GM18498 (cell line): ENCODE data around the gene LMF1.

Experiments used
- ATAC-seq: cut with Tn5 transposase; IDR thresholded peaks from one replicate; pipeline ENCODE4 v1.9.1; 2021; ENCODE audit warnings: mild to moderate bottlenecking, moderate library complexity; ENCODE audit not compliant: unreplicated experiment

Gene LMF1

GRCh38 chr16:916035-916799 is 54.6 kb downstream of the LMF1 start:
- no peak for ATAC-seq

GRCh38 chr16:915546-915945 is 55.2 kb downstream of the LMF1 start:
- no peak for ATAC-seq

DNA sequence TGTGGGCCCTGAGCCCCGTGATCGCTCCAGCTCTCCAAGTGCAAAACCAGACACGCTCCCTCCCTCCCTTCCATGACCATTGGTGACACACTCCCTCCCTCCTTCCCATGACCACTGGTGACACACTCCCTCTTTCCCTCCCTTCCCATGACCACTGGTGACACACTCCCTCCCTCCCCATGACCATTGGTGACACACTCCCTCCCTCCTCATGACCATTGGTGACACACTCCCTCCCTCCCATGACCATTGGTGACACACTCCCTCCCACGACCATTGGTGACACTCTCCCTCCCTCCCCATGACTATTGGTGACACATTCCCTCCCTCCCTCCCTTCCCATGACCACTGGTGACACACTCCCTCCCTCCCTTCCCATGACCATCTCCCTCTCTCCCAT is 56.3 kb downstream of the LMF1 start:
- no peak for ATAC-seq

- no peak for ATAC-seq
Observed at GRCh38 chr16:913817-914439, 56.9 kb downstream of the LMF1 start.

DNA sequence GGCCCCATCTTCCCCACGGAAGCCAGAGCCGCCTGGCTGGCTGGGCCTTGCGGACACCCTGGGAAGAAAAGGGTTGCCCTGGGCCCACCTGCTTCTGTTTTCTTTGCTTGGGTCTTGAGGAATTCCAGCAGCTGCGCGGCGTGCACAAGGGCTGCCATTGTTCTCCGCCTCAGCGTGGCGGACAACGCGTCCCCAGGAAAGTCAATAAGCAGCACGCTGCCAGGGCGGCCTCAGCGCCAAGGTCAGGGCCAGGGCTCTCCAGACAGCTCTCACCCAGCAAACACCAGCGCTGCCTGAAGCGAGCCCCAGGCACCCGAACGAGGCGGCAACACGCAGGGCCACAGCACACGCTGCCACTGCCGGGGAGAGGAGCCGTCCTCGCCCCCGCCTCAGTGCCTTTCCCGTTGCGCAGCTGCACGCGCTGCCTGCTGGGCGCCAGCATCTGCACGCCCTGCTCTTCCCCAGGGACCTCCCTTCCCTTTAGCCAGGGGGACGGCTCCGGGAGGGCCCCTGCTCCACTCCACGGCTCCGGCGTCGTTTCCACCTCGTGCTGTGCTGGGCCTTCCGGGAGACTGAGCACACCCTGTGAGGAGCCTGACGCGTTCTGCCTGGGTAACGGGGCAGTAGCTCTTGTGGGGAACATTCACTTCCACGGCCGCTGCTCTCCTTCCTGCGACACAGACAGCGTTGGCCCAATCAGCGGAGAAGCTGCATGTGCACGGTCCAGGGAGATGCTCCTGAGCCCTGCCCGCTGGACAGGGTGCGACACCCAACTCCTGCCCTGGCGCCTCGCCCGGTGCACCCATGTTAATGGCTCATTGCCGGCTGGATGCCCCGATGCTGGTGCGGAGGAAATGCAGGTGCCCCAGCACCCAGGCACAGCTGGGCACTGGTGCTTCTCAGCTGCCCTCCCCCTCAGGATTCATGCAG is 57.8 kb downstream of the LMF1 start:
- no peak for ATAC-seq

DNA sequence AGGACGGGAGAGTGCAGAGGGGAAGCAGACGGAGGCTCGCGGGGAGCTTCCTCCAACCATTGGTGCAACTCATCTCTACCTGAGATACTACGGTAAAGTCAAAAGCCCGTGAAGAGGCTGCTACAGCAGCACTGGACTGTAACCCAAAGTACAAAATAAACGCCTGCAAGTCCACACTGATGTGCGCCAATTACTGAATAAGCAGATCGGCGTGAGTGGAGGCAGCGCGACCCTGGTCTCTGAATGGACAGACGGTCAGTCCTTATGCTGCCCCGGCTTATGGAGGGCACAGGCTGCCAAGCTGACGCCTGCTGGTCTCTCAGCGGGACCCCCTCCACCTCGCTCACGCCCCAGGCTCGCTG is 58.5 kb downstream of the LMF1 start:
- no peak for ATAC-seq

DNA sequence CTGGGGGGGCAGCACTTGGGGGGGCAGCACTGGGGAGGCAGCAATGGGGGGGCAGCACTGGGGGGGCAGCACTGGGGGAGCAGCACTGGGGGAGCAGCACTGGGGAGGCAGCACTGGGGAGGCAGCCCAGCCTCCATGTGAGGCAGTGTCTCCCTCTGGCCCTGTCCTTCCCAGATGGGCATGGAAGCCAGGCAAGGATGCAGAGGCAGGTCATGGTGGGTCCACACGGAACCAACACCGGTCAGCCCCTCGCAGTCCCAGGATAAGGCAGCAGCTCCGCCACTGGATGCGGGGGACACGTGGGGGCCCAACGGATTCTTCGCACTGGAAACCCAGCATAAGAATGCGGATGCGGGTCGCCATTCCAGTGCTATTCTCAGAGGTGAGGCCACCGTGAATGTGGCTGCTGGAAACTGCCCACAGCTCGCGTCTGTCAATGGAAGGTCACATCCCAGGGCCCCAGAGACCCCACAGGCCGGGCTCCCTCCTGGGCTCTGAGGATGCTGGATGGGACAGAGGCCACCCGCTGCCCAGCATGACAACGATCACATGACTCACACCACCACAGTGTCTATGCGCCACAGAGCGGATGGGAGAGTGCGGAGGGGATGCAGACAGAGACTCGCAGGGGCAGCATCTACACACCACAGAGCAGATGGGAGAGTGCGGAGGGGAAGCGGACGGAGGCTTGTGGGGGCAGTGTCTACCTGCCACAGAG is 59.0 kb downstream of the LMF1 start:
- no peak for ATAC-seq

DNA sequence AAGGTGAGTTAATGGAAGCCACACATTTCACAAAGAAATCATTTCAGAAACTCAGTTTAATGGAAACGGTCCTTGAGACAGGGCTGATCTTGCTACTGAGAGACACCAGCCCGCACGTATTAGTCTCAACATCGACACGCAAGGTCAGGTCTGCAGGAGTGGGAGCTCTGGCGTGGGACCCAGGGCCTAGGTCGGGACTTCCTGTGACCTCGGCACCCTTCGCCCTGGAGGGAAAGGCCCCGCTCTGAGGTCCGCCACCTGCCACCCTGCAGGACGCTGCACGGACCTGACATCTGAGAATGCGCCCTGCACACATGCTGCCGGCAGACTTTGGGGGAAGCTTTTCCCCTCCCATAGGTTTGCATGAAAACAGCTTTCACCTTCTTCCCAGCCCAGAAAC is 59.7 kb downstream of the LMF1 start:
- no peak for ATAC-seq

GRCh38 chr16:910181-910580 is 60.6 kb downstream of the LMF1 start:
- no peak for ATAC-seq

- no peak for ATAC-seq
Observed at GRCh38 chr16:909281-910000, 61.3 kb downstream of the LMF1 start.

DNA sequence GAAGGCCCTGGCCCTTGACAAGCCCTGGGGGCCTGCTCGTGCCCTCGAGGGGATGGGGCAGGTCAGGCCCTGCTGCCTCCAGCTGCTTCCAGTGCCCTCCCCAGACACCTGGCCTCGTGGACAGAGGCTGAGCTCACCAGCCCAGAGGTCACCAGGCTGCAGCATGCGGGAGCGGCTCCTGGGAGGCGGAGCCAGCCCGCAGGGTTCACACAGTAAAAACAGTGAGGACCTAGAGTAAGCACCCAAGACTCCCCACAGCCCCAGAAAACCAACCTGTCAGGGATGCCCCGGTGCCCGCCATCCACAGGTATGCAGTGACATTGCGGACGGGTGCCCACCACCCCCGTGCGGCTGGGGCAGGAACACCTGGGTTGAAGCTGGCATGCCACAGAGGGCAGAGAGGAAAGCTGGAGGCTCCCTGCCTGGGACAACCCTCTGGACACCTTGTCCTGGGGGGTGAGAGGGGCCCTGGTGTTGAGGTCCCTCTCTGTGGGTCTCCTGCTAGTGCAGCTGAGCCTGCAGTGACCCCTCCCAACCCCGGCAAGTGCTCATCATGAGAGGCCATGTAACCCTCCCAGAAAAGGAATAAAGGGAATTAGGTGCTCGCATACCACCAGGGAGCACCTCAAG is 62.1 kb downstream of the LMF1 start:
- no peak for ATAC-seq

DNA sequence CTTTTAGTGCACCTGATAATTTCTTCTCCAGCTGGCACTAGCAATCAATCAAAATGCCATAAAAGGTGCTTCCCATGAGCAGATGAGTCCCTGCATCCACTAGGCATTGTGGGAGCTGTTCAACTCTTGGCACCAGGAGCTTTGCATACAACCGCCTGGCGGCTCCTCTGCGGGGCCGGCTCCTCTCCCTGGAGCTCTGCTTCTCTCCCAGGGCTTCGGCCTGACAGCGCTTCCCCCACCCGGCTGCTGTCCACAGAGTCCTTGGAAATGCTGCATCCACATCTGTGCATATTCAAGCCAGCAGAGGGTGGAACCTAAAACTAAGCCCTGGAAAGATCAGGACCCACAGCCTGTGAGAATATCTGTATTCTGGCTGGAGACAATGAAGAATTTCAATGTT is 62.9 kb downstream of the LMF1 start:
- ATAC-seq = no peak

GRCh38 chr16:907361-907760 is 63.4 kb downstream of the LMF1 start:
- no peak for ATAC-seq

GRCh38 chr16:906296-906695 is 64.5 kb downstream of the LMF1 start:
- no peak for ATAC-seq

DNA sequence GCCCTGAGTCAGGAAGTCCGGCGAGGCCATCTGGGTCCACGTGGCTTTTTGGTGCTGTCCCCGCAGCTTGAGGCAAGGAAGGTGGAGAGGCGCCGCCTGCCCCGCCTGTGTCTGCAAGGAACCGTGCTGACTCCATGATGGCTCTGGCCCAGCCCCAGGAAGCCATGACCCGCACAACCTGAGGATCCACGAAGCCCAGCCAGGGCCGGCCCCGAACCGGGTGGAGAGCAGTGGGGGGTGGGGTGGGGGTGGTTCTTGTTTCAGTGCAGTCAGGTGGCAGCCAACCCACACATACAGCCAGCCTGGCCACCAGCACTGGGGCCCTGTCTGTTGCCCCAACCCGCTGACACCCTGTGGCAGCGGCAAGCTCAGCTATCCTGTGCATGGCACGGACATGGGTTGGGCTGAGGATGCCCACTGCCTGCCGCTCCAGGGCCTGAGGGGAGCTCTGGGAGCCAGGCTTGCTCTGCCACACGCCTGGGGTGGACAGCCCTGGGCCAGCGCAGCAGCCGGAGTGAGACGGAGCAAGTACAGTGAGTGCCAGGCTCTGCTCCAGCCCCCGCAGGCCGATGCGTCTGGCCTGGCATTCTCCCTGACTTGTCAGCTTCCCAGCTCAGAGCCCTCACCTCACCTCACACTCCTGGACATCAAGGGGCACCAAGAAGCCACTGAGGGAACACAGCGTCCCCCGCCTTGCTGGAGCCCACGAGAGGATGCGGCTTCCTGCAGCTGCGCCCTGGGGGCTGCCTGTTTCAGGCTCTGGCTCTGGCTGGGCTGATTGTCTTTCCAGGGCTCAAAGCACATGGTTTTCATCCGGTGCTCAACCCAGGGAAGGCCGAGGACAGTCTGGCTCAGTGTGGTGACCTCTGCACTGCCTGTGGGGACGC is 68.8 kb downstream of the LMF1 start:
- no peak for ATAC-seq

DNA sequence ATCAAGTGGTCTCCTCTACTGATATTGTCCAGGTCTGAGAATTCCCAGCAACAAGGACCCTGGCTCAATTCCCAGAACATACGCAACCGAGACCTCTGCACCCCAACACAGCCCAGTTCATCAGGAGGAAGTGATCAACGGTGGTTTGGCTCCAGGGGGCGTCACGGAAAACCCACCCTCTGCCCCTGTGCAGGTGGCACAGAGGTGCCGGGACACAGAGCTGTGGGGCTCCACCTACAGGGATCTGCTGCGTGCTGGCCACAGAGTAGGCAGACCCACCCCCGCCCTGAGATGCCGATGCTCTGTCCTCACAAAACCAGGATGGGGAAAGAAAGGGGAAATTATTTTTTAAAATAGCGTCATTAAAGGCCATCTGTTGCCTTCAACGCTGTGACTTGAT is 69.6 kb downstream of the LMF1 start:
- ATAC-seq = no peak

- no peak for ATAC-seq
Observed at GRCh38 chr16:900211-900610, 70.6 kb downstream of the LMF1 start.

- ATAC-seq = no peak
Observed at GRCh38 chr16:899683-900060, 71.1 kb downstream of the LMF1 start.
